Mesenchymal stem cell (in vitro differentiated cells and primary cell): Measurements from ENCODE around the gene PARK7.

Source experiments
- DNase-seq: peaks from one replicate; pipeline ENCODE4 v3.0.0-alpha.2; 2013
- H2AFZ ChIP-seq: one replicate; pipeline ENCODE4 v1.6.1; 2013; ENCODE audit warnings: low read depth, mild to moderate bottlenecking, control low read depth, inconsistent platforms, low read length, moderate library complexity
- H2AK5ac ChIP-seq: 2 replicates; pipeline ENCODE4 v1.6.1; 2013; ENCODE audit warnings: low read length, moderate library complexity, mild to moderate bottlenecking, inconsistent platforms; ENCODE audit not compliant: severe bottlenecking
- H2BK120ac ChIP-seq: one replicate; pipeline ENCODE4 v1.6.1; 2013; ENCODE audit warnings: low read depth, mild to moderate bottlenecking, inconsistent platforms, low read length, moderate library complexity
- H2BK12ac ChIP-seq, 2 experiments: one replicate each; pipeline ENCODE4 v1.6.1; 2013; ENCODE audit warnings: inconsistent platforms in 2 of 2, low read length in 2 of 2, mild to moderate bottlenecking in 2 of 2, moderate library complexity in 2 of 2, control low read depth in 1 of 2
- H2BK15ac ChIP-seq: one replicate; pipeline ENCODE4 v1.6.1; 2013; ENCODE audit warnings: mild to moderate bottlenecking, low read depth, inconsistent platforms; ENCODE audit not compliant: poor library complexity, severe bottlenecking
- H2BK5ac ChIP-seq: 2 replicates; pipeline ENCODE4 v1.6.1; 2013; ENCODE audit warnings: low read depth, mild to moderate bottlenecking, low read length, control low read depth, inconsistent platforms; ENCODE audit not compliant: poor library complexity, severe bottlenecking
- H3K14ac ChIP-seq, 2 experiments: one replicate each; pipeline ENCODE4 v1.6.1; 2013; ENCODE audit warnings: inconsistent platforms in 2 of 2, low read length in 2 of 2, control low read depth in 1 of 2, mild to moderate bottlenecking in 1 of 2, moderate library complexity in 1 of 2
- H3K18ac ChIP-seq, 2 experiments: one replicate each; pipeline ENCODE4 v1.6.1; 2013; ENCODE audit warnings: inconsistent platforms in 2 of 2, low read length in 2 of 2, control low read depth in 1 of 2, low read depth in 1 of 2, mild to moderate bottlenecking in 1 of 2
- H3K23ac ChIP-seq, 2 experiments: one replicate each; pipeline ENCODE4 v1.6.1; 2013; ENCODE audit warnings: inconsistent platforms in 2 of 2, low read length in 2 of 2, mild to moderate bottlenecking in 2 of 2, moderate library complexity in 2 of 2, control low read depth in 1 of 2
- H3K27ac ChIP-seq: 2 replicates; pipeline ENCODE4 v1.5.1; 2013; ENCODE audit warnings: mild to moderate bottlenecking, moderate library complexity, low read length, control low read depth, inconsistent platforms; ENCODE audit not compliant: poor library complexity, severe bottlenecking
- H3K27me3 ChIP-seq, 2 experiments: 2 replicates each; pipeline versions ENCODE4 v1.6.1 to v1.7.0; 2013; ENCODE audit warnings: low read length in 2 of 2, mild to moderate bottlenecking in 2 of 2, moderate library complexity in 2 of 2, control low read depth in 1 of 2, inconsistent platforms in 1 of 2; ENCODE audit not compliant: control insufficient read depth in 1 of 2, insufficient read depth in 1 of 2
- H3K36me3 ChIP-seq, 2 experiments: 2 replicates each; pipeline versions ENCODE4 v1.6.1 to v1.7.0; 2013; ENCODE audit warnings: low read length in 2 of 2, control low read depth in 1 of 2, inconsistent platforms in 1 of 2, low read depth in 1 of 2, mild to moderate bottlenecking in 1 of 2; ENCODE audit not compliant: insufficient read depth in 2 of 2, control insufficient read depth in 1 of 2
- H3K4ac ChIP-seq, 2 experiments: one replicate each; pipeline ENCODE4 v1.6.1; 2013; ENCODE audit warnings: inconsistent platforms in 2 of 2, low read length in 2 of 2, mild to moderate bottlenecking in 2 of 2, moderate library complexity in 2 of 2, control low read depth in 1 of 2, low read depth in 1 of 2
- H3K4me1 ChIP-seq: 2 replicates; pipeline ENCODE4 v1.6.1; 2013; ENCODE audit warnings: low read depth, low read length, control low read depth; ENCODE audit not compliant: control insufficient read depth, insufficient read depth
- H3K4me2 ChIP-seq: 2 replicates; pipeline ENCODE4 v1.6.1; 2013; ENCODE audit warnings: low read length, mild to moderate bottlenecking, inconsistent platforms; ENCODE audit not compliant: poor library complexity, severe bottlenecking
- H3K4me3 ChIP-seq, 2 experiments: 2 replicates each; pipeline versions ENCODE4 v1.5.1 to v1.7.0; 2013; ENCODE audit warnings: low read length in 2 of 2, mild to moderate bottlenecking in 2 of 2, control low read depth in 1 of 2, low read depth in 1 of 2; ENCODE audit not compliant: insufficient read depth in 1 of 2
- H3K79me1 ChIP-seq: replicated peaks from 2 replicates; pipeline ENCODE4 v1.6.1; 2013; ENCODE audit warnings: mild to moderate bottlenecking, control low read depth, low read length, inconsistent platforms; ENCODE audit not compliant: poor library complexity, severe bottlenecking
- H3K9ac ChIP-seq: 2 replicates; pipeline ENCODE4 v1.7.0; 2013; ENCODE audit warnings: mild to moderate bottlenecking, low read length, moderate library complexity
- H3K9me3 ChIP-seq: 2 replicates; pipeline ENCODE4 v1.7.0; 2013; ENCODE audit warnings: mild to moderate bottlenecking, low read length; ENCODE audit not compliant: control insufficient read depth
- H4K8ac ChIP-seq: one replicate; pipeline ENCODE4 v1.6.1; 2013; ENCODE audit warnings: inconsistent platforms, mild to moderate bottlenecking, low read length, moderate library complexity
- H4K91ac ChIP-seq: one replicate; pipeline ENCODE4 v1.6.1; 2013; ENCODE audit warnings: mild to moderate bottlenecking, low read length, inconsistent platforms
- WGBS: methylation state at CpG from one replicate; pipeline ENCODE4 v1.1.7; 2013; ENCODE audit warnings: mixed read lengths; 5-methylcytosine and 5-hydroxymethylcytosine counted together

The PARK7 gene

DNA sequence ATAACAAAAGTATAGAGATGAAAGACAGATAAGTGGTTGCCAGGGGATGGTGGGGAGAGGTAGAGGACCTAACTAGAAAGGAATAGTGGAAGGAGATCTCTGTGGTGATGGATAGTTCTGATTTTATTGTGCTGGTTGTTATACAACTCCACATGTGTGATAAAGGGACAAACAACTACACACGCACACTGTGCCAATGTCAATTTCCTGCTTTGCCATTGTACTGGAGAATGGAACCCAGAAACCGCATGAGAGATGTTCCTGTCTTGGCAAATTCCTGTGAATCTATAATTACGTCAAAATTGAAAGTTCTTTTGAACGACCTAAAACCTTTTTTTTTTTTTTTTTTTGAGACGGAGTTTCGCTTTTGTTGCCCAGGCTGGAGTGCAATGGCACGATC lies 31.9 kb upstream of the PARK7 start:
- no peak overlapping the region for H2AFZ ChIP-seq

DNA sequence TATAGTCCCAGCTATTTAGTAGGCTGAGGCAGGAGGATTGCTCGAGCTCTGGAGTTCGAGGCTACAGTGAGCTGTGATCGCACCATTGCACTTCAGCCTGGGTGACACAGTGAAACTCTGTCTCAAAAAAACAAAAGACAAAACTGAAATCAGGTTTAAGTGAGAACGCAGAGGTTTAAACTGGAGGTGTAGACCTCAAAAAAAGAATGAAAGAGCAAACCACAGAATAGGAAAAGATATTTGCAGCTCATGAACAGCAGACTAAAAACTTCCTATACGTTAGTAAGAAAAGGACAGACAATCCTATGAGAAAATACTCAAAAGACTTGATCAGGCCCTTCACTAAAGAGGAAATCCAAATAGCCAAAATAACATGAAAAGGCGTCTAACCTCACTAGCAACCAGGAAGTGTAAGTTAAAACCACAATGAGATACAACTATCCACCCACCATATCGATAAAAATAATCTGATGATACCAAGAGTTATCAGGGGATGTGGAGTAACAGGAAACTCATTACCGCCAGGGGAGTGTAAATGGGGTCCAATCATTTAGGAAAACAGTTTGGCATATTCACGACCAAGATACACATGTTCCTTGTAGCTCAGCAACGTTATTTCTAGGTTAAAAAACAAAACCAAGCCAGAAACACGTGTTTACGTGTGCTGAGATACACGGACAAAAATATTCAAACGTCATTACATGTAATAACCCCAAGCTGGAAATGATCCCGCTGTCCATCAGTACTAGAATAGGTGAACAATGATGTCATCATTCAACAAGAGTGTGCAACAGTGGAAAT lies 30.7 kb upstream of the PARK7 start:
- Histone ChIP-seq H2AFZ (no peak overlapping the region), H3K4me2 (no peak overlapping the region), H3K4me3 (no peak overlapping the region), H2BK12ac (no peak overlapping the region), H2BK15ac (no peak overlapping the region), H3K4ac (no peak overlapping the region), H3K79me1 (no peaks in the 10 kb centered on the region), H3K4me1 (no peaks in the 10 kb centered on the region), H3K9ac (no peak overlapping the region), H2BK5ac (no peak overlapping the region), H3K27ac (no peak overlapping the region), H2AK5ac (no peak overlapping the region), H3K18ac (no peak overlapping the region), H3K14ac (no peak overlapping the region), H3K9me3 (no peaks in the 10 kb centered on the region), H3K23ac (no peak overlapping the region), H3K36me3 (no peaks in the 10 kb centered on the region), H3K27me3 (peaks cover 7 to 51% of the 10 kb centered on the region in 2 experiments), H4K8ac (no peak overlapping the region), H2BK120ac (no peak overlapping the region), H4K91ac (no peak overlapping the region)
- 91% methylated on average over 15 of the region's 15 CpGs for WGBS
- no peak for DNase-seq

More for the DNA sequence above, 31.9 kb upstream of the PARK7 start:
- no peak overlapping the region for H2AK5ac ChIP-seq
- peaks cover 7 to 45% of the 10 kb centered on the region in 2 experiments for H3K27me3 ChIP-seq
- no peak overlapping the region for H2BK120ac ChIP-seq
- H2BK15ac ChIP-seq = no peak overlapping the region
- H3K9me3 ChIP-seq = no peaks in the 10 kb centered on the region
- no peak overlapping the region for H3K4me3 ChIP-seq
- H3K27ac ChIP-seq = no peak overlapping the region
- H4K91ac ChIP-seq = no peak overlapping the region
- no peaks in the 10 kb centered on the region for H3K4me1 ChIP-seq
- no peak overlapping the region for H3K23ac ChIP-seq
- DNase-seq = no peak
- no peak overlapping the region for H2BK5ac ChIP-seq
- H3K36me3 ChIP-seq = no peaks in the 10 kb centered on the region
- no peak overlapping the region for H3K18ac ChIP-seq
- no peak overlapping the region for H3K4ac ChIP-seq
- no peak overlapping the region for H3K4me2 ChIP-seq
- H2BK12ac ChIP-seq = no peak overlapping the region
- no peak overlapping the region for H3K9ac ChIP-seq
- no peak overlapping the region for H3K14ac ChIP-seq
- WGBS = 96% methylated on average over 6 of the region's 7 CpGs
- H4K8ac ChIP-seq = no peak overlapping the region
- H3K79me1 ChIP-seq = no peaks in the 10 kb centered on the region

DNA sequence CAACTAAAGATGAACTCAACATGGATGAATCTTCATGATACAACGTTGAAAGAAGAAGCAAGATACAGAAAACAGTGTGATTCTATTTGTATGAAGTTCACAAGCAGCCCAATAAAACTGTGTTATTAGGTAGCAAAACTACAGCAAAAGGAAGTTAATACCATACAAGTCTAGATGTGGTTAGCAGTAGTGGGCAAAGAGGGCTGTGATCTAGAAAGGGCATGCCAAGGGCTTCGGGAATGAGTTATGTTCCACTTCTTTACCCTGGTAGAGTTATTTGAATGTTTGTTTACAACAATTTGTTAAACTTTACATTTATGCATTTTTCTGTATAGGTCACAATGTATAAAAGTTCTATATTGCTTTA lies 30.1 kb upstream of the PARK7 start:
- 92% methylated on average over 1 of the region's 2 CpGs for WGBS
- Histone ChIP-seq H3K9me3 (no peaks in the 10 kb centered on the region), H3K4me3 (no peak overlapping the region)

GRCh38 chr1:7932524-7933138 lies 28.9 kb upstream of the PARK7 start:
- 91% methylated on average over 14 of the region's 15 CpGs for WGBS
- H2AK5ac ChIP-seq = no peak overlapping the region
- H2AFZ ChIP-seq = no peak overlapping the region
- no peak overlapping the region for H2BK12ac ChIP-seq
- H3K79me1 ChIP-seq = no peaks in the 10 kb centered on the region
- no peak overlapping the region for H3K23ac ChIP-seq
- H3K36me3 ChIP-seq = no peaks in the 10 kb centered on the region
- H3K27me3 ChIP-seq = peaks cover 6 to 49% of the 10 kb centered on the region in 2 experiments
- H3K4ac ChIP-seq = no peak overlapping the region
- no peak overlapping the region for H4K8ac ChIP-seq
- no peaks in the 10 kb centered on the region for H3K4me1 ChIP-seq
- H2BK15ac ChIP-seq = no peak overlapping the region
- no peak overlapping the region for H3K14ac ChIP-seq
- H3K4me3 ChIP-seq = no peak overlapping the region
- no peak overlapping the region for H4K91ac ChIP-seq
- H3K4me2 ChIP-seq = no peak overlapping the region
- H2BK5ac ChIP-seq = no peak overlapping the region
- H3K9ac ChIP-seq = no peak overlapping the region
- no peaks in the 10 kb centered on the region for H3K9me3 ChIP-seq
- no peak overlapping the region for H2BK120ac ChIP-seq
- H3K27ac ChIP-seq = no peak overlapping the region
- DNase-seq = no peak
- no peak overlapping the region for H3K18ac ChIP-seq

More for the DNA sequence above, 30.1 kb upstream of the PARK7 start:
- Histone ChIP-seq H3K23ac (no peak overlapping the region), H4K8ac (no peak overlapping the region), H3K14ac (no peak overlapping the region), H3K9ac (no peak overlapping the region), H3K18ac (no peak overlapping the region), H3K4me1 (no peaks in the 10 kb centered on the region), H3K79me1 (no peaks in the 10 kb centered on the region), H2BK15ac (no peak overlapping the region), H3K4ac (no peak overlapping the region), H3K36me3 (no peaks in the 10 kb centered on the region), H4K91ac (no peak overlapping the region), H3K27me3 (peaks cover 7 to 48% of the 10 kb centered on the region in 2 experiments), H2AK5ac (no peak overlapping the region), H3K27ac (no peak overlapping the region), H2BK5ac (no peak overlapping the region), H2BK120ac (no peak overlapping the region), H3K4me2 (no peak overlapping the region), H2BK12ac (no peak overlapping the region), H2AFZ (no peak overlapping the region)
- no peak for DNase-seq
